Measurements from ENCODE around the gene LYZL4.
A peak's percentile ranks its signal among the peaks of the same experiment; 100 is the strongest.

The LYZL4 gene

GRCh38 chr3:42425736-42426407 lies 15.5 kb upstream of the LYZL4 start:
- no peak for DNase-seq (ENCODE audit: low read depth)

DNA sequence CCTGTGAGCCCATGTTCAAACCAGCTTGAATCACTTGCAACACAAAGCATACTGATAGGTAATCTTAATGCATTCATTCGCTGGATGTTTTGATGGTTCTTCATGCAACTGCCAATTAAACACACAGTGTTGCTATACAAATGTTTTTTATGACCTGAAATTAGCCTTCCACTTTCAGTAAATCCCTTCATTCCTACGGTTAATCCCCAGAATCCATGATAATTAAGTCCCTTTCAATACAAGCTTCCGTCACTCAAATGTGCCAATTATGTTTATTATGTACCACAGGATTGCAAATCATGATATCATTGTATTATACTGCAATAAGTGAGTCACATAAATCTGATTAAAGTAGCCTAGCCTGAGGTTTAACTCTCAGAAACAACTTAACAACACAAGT lies 14.5 kb upstream of the LYZL4 start:
- no peak for DNase-seq (ENCODE audit: low read depth)

- no peak for DNase-seq (ENCODE audit: low read depth)
These were observed 11.7 kb upstream of the LYZL4 start for GRCh38 chr3:42421818-42422796.

DNA sequence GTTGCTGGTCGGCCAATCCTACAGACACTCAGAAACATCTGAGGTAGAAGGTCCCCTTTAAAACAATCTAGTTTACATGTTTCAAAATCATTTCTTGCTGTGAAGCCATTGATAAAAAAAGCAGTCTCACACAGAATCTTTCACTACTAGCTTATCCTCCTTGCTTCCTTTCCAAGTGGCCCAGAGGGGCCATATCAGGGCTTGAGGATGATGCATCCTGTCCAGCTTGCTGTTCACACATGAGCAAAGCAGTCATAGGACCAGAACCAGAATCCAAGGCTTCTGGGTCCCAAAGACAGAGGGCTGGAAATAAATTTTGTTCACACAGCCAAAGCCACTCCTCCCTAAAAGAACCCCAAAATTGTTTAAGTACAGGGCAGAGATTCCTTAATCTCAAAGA lies 9.2 kb upstream of the LYZL4 start:
- DNase-seq (ENCODE audit: low read depth), result no peak

DNA sequence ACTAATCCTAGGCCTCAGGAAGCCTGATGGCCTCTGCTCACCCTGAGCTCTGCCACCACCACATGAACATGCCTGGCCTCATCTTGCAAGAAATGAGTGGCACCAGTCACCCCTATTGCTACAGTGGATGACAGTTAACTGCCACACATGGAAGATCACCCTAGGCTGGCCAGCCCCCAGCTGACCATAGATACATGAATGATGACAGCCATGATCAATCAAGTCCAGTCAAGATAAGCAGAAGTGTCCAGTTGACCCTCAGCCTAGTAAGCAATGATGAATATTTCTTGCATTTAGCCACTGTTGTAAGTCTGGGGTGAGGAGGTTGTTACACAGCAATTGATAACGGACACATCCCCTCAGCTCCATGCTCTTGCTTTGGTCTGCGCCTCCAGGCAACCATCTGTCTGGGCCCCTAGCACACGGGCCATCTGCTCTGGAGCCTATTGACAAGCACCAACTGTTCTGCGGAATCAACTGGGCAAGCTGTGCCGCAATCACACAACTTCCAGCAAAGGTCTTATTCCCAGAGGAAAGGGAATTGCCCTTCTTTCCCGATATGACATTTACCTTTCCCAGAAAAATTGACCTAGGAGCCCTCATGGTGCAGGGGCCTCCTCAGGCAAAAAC lies 2.2 kb upstream of the LYZL4 start:
- no peak for DNase-seq (ENCODE audit: low read depth)

GRCh38 chr3:42411429-42411828 lies 1.0 kb upstream of the LYZL4 start:
- no peak for DNase-seq (ENCODE audit: low read depth)

- DNase-seq (ENCODE audit: low read depth), result no peak
These were observed 2.3 kb downstream of the LYZL4 start for GRCh38 chr3:42408156-42408555.

GRCh38 chr3:42406727-42407450 lies 3.5 kb downstream of the LYZL4 start:
- DNase-seq (ENCODE audit: low read depth), result no peak

DNA sequence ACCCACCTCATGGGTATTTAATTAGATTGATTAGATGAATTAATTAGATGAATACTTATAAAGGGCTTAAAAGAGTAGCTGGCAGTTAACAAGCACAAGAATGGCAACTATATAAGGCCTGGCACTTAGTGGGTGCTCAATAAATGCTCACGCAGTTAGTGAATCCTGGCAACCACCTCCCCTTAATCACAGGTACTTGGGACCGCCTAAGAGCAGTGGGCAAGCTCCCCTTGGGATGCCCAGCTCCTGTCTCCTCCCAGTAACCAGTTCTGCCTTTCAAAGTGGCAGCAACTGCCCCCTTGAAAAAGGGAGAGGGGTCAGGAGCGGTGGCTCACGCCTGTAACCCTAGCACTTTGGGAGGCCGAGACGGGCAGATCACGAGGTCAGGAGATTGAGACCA lies 4.6 kb downstream of the LYZL4 start:
- DNase-seq (ENCODE audit: low read depth), result no peak

- no peak for DNase-seq (ENCODE audit: low read depth)
These were observed 6.7 kb downstream of the LYZL4 start for GRCh38 chr3:42403737-42404136.

GRCh38 chr3:42402394-42403096 lies 7.9 kb downstream of the LYZL4 start:
- no peak for DNase-seq (ENCODE audit: low read depth)

DNA sequence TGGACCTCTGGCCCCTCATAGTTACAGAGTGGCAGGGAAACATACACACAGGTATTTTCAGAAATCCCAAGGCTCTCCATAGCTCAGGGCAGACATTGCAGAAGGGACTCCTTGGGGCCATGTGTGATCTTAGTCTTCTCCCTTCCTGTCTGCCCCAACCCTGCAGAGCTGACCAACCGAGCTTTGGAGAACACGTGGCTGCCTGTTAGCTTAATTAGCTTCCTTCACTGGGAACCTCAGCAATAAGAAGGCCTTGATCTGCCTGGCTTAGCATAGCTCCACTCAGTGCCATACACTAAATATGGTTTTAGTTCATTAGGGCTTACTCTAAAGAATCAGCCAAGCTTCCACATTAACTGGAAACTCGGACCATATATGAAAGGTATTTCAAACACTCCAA lies 12.3 kb downstream of the LYZL4 start:
- no peak for DNase-seq (ENCODE audit: low read depth)

- DNase-seq (ENCODE audit: low read depth), result no peak
These were observed 12.8 kb downstream of the LYZL4 start for GRCh38 chr3:42397644-42398043.

- DNase-seq (ENCODE audit: low read depth), result no peak
These were observed 15.7 kb downstream of the LYZL4 start for GRCh38 chr3:42394579-42395288.

- DNase-seq (ENCODE audit: low read depth), result peak; percentile 8
These were observed 22.4 kb downstream of the LYZL4 start for GRCh38 chr3:42387802-42388651.

DNA sequence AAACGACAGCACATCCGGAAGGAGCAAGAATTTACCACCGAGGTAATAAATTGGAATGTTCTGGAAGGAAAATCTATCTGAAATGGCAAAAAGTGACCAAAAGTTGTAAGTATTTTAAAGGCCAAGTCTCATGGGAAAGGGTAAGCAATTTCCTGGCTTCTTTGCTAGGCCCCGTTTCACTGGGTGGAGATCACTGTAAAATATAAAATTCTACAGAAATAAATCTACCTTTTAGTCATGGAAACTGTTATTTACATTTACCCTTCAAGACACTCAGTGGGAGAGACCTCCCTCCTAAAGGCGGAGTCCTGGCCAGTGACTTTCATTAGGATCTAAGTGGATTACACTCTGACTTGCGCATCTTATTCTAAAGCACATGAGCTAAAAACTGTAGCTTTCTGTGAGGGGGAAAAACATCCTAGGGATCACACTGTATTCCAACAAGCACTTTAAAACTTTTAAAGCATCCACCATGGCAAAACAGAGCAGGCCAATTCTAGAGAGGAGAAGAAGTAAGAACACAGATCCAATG lies 28.8 kb downstream of the LYZL4 start:
- DNase-seq (ENCODE audit: low read depth), result no peak

GRCh38 chr3:42377681-42378080 lies 32.7 kb downstream of the LYZL4 start:
- DNase-seq (ENCODE audit: low read depth), result no peak

DNA sequence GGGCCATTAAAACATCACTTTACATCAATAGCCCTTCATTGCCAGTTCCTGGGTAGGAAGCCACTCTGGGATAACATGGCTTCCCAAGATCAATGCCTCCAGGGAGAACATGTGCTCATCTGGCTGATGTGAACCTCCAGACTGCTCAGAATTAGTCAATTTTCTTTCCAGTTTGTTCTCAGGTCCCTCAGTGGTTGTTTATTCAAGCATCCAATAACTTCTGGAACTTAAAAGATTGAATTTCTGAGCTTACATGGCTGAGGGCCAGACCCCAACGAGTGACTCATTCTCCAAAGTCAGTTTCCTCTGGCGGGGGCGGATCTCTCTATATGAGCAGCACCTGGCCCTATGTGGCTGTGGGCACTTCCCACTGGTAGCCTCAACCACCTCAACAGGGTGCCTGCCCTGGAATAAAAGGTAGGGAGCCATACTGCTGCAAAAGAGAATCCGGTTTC lies 34.0 kb downstream of the LYZL4 start:
- peak; percentile 22 for DNase-seq (ENCODE audit: low read depth)

- DNase-seq (ENCODE audit: low read depth), result no peak
These were observed 35.1 kb downstream of the LYZL4 start for GRCh38 chr3:42375121-42375800.
